PFSK-1 (cell line): ENCODE data around the gene MRPL18.

Experiments
- FOXP2 ChIP-seq: optimal IDR thresholded peaks from 2 replicates; pipeline ENCODE3; 2011; ENCODE audit warnings: borderline replicate concordance, control low read depth, inconsistent platforms; ENCODE audit not compliant: insufficient read depth; ENCODE audit errors: extremely low read length, extremely low read depth
- POLR2AphosphoS5 ChIP-seq: IDR thresholded peaks from 2 replicates; pipeline ENCODE4 v1.6.1; 2012; ENCODE audit warnings: low read depth, mild to moderate bottlenecking, control low read depth, low read length, moderate library complexity
- SIN3A ChIP-seq: IDR thresholded peaks from 2 replicates; pipeline ENCODE4 v1.6.1; 2012; ENCODE audit warnings: mild to moderate bottlenecking, low read length, moderate library complexity, borderline replicate concordance; ENCODE audit not compliant: insufficient read depth
- TAF1 ChIP-seq: IDR thresholded peaks from 2 replicates; pipeline ENCODE4 v1.6.1; 2012; ENCODE audit warnings: low read length, control low read depth, borderline replicate concordance; ENCODE audit not compliant: insufficient read depth
- TF ChIP-seq, protein P1 (sequence below), 2 experiments: IDR thresholded peaks; 2 replicates each; pipeline versions ENCODE4 v1.6.1 to v1.8.0; 2011 to 2012; ENCODE audit warnings: low read depth in 2 of 2, low read length in 2 of 2, control low read depth in 1 of 2, inconsistent platforms in 1 of 2, mild to moderate bottlenecking in 1 of 2, moderate library complexity in 1 of 2; ENCODE audit not compliant: insufficient read depth in 1 of 2

Gene MRPL18

DNA sequence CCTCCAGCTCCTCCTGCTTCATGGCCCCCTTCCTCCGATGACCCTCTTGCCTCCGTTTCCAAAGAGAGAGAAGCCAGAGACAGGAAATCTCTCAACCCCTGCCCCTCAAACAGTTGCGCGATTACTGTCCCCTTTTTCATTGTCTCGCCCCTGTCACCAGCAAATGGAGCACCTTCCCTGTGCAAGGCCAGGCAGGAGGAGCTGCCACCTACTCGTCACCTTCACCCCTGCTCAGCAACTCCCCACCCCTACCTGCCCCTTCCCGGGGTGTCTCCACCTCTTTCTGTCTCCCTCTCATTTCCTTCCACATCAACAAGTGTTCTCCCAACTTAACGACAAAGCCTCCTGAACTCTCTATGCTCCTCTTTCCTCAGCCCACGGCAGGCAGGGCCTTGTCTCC is 23.5 kb downstream of the MRPL18 start:
- TF ChIP-seq TAF1 (no peak), SIN3A (no peak), POLR2AphosphoS5 (no peak), FOXP2 (no peak)
- TF ChIP-seq, protein P1, sequence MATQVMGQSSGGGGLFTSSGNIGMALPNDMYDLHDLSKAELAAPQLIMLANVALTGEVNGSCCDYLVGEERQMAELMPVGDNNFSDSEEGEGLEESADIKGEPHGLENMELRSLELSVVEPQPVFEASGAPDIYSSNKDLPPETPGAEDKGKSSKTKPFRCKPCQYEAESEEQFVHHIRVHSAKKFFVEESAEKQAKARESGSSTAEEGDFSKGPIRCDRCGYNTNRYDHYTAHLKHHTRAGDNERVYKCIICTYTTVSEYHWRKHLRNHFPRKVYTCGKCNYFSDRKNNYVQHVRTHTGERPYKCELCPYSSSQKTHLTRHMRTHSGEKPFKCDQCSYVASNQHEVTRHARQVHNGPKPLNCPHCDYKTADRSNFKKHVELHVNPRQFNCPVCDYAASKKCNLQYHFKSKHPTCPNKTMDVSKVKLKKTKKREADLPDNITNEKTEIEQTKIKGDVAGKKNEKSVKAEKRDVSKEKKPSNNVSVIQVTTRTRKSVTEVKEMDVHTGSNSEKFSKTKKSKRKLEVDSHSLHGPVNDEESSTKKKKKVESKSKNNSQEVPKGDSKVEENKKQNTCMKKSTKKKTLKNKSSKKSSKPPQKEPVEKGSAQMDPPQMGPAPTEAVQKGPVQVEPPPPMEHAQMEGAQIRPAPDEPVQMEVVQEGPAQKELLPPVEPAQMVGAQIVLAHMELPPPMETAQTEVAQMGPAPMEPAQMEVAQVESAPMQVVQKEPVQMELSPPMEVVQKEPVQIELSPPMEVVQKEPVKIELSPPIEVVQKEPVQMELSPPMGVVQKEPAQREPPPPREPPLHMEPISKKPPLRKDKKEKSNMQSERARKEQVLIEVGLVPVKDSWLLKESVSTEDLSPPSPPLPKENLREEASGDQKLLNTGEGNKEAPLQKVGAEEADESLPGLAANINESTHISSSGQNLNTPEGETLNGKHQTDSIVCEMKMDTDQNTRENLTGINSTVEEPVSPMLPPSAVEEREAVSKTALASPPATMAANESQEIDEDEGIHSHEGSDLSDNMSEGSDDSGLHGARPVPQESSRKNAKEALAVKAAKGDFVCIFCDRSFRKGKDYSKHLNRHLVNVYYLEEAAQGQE (IDR thresholded peaks at IDR 0.05; ENCODE audit: insufficient read depth in 1 of 2, low read depth in 2 of 2, low read length in 2 of 2) = no peak

DNA sequence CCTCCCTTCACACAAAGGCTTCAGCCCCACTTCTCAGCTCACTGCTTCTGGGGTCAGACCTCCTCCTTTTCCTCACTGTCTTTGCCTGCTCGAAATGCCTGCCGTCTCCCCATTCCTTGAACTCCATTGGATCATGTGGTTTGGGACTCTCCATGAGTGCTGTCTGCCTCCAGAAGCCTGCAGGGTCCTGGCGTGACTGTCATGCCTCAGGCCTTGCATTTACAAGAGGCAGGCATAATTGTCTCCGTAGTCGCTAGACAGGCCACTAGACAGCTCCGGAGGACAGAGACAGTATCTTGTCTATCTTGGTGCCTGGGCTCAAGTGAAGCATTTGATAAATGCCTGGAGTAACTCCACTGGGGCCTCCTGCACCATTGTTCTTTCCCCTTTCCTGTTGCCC is 25.1 kb downstream of the MRPL18 start:
- TF ChIP-seq, protein P1 (IDR thresholded peaks at IDR 0.05; ENCODE audit: insufficient read depth in 1 of 2, low read depth in 2 of 2, low read length in 2 of 2) = no peak
- TF ChIP-seq POLR2AphosphoS5 (no peak), TAF1 (no peak), SIN3A (no peak), FOXP2 (no peak)

DNA sequence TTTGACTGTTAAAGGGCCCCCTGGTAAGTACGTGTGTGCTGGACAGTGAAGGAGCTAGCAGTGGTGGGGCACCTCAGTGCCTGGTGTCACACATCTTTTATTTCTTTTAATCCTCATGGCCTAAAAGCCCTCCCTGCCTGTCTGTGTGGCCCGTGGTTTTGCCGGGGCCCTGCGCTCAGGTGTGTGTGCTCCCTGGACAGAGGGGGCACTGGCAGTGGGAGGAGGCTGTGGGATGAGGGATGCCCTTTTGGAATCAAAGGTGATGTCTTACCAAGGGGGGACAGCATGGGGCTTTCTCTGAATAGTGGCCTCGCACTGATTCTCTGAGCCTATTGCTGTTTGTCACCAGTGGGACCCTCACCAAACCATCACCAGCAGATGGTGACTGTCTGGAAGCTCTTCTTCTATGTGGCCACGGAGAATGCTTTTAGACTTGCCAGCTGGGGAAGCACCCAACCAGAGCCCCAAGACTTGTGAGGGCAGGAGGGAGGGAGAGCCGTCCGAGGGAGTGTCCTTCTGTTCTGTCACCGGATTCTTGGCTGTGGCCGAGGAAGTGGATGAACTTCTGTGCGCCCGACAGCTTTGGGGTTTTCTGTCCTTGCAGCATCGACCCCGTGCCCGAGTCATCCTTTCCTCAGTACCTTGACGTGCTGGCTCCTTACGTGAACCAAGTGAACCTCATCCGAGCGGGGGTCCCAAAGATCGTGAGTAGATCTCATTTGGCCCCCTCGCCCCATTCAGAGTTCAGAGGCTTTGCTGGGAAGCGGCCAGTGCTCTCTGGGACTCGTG is 27.9 kb downstream of the MRPL18 start:
- no peak for TF ChIP-seq TAF1
- no peak for TF ChIP-seq POLR2AphosphoS5

DNA sequence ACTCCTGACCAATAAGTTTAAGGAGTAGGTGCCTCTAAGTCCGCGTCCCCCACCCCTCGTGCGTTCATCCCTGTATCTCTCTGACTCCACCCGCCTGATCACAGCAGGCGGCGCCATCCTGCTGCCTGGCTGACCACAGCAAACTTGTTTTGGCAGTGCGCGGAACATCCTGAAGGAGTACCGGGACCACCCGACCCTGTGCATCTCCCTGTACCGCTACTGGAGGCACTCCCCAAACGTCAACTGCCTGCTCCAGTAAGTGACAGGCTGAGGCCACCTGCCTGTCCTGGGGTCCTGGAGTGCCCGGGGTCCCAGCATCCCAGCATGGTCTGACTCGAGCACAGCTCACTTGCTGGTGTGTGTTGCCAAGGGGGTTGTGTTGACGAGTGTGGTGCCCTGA is 28.8 kb downstream of the MRPL18 start:
- TF ChIP-seq, protein P1 (IDR thresholded peaks at IDR 0.05; ENCODE audit: insufficient read depth in 1 of 2, low read depth in 2 of 2, low read length in 2 of 2) = no peak
- TF ChIP-seq TAF1 (no peak), POLR2AphosphoS5 (no peak), FOXP2 (no peak), SIN3A (no peak)

DNA sequence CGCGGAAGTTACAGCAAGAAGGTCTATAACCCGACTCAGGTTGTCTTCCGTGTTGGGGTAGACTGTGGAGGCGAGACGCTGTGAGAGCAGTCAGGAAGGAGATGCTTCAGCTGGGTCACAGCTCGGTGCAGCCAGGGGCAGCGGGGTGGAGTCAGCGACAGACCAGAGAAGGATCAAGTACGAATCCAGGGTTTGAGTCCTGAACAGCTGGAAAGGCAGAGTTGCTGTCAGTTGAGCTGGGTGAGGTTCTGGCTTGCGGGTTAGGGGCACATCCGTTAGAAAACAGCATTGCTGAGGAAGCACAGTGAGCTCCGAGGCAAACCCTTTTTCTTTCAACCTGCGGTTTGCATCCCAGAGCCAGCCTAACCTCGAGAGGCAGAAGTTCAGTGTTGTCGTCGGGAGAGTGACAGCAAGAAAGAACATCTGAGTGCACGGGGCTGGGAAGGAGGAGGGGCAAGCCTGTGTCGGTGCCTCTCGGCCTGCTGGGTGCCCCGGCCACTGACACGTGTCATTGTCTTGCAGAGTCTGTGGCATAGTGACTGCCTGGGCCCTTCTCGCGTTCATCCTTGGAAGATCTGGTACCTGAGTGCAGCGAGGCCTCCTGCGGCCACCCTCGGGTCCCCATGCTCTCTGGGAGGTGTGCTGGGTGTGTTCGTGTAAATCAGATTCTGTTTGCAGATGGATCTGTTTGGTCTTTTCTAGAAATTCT is 29.8 kb downstream of the MRPL18 start:
- TF ChIP-seq SIN3A = no peak
- TF ChIP-seq, protein P1 (IDR thresholded peaks at IDR 0.05; ENCODE audit: insufficient read depth in 1 of 2, low read depth in 2 of 2, low read length in 2 of 2) = no peak
- TF ChIP-seq POLR2AphosphoS5 = no peak
- no peak for TF ChIP-seq FOXP2
- TF ChIP-seq TAF1 = no peak
